ENCODE measurements around the gene HOXB2. TPM values are rescaled to one million over a fixed set of nuclear protein-coding genes. Genes with fewer than 3 reads are reported as not detected.

Gene HOXB2
- total RNA-seq, 2 donors from 2014 or later: 4.8 to 5.5 TPM

- Histone ChIP-seq H3K4me1 (peaks cover 0 to 13% of the 10 kb centered on the region in 2 donors), H3K36me3 (no peaks in the 10 kb centered on the region), H3K27me3 (peaks cover 0 to 9% of the 10 kb centered on the region in 2 donors), H3K27ac (no peak overlapping the region), H3K4me3 (no peak overlapping the region), H3K9me3 (no peaks in the 10 kb centered on the region)
- DNase-seq (ENCODE audit: low spot score): no peak
- no peak for TF ChIP-seq CTCF (IDR thresholded peaks at IDR 0.05)
Observed at GRCh38 chr17:48561884-48562810, 17.2 kb upstream of the HOXB2 start.

- no peak for TF ChIP-seq CTCF (IDR thresholded peaks at IDR 0.05)
- Histone ChIP-seq H3K9me3 (no peaks in the 10 kb centered on the region), H3K4me1 (peaks cover 0 to 25% of the 10 kb centered on the region in 2 donors), H3K27me3 (peaks cover 0 to 11% of the 10 kb centered on the region in 2 donors), H3K4me3 (no peak overlapping the region), H3K27ac (no peak overlapping the region), H3K36me3 (no peaks in the 10 kb centered on the region)
- no peak for DNase-seq (ENCODE audit: low spot score)
Observed at GRCh38 chr17:48559840-48560817, 15.2 kb upstream of the HOXB2 start.

GRCh38 chr17:48559122-48559839, 14.4 kb upstream of the HOXB2 start:
- no peak overlapping the region for H3K27ac ChIP-seq
- H3K4me3 ChIP-seq: no peak overlapping the region
- peaks cover 0 to 10% of the 10 kb centered on the region in 2 donors for H3K27me3 ChIP-seq
- H3K36me3 ChIP-seq: no peaks in the 10 kb centered on the region
- H3K9me3 ChIP-seq: no peaks in the 10 kb centered on the region
- TF ChIP-seq CTCF (IDR thresholded peaks at IDR 0.05): no peak
- no peak for DNase-seq (ENCODE audit: low spot score)
- H3K4me1 ChIP-seq: peaks cover 0 to 24% of the 10 kb centered on the region in 2 donors

- no peak for TF ChIP-seq CTCF (IDR thresholded peaks at IDR 0.05)
- no peak for DNase-seq (ENCODE audit: low spot score)
- Histone ChIP-seq H3K36me3 (no peaks in the 10 kb centered on the region), H3K4me1 (peaks cover 0 to 22% of the 10 kb centered on the region in 2 donors), H3K9me3 (no peaks in the 10 kb centered on the region), H3K27me3 (peaks cover 0 to 9% of the 10 kb centered on the region in 2 donors), H3K4me3 (no peak overlapping the region), H3K27ac (no peak overlapping the region)
Observed at GRCh38 chr17:48558831-48559121, 13.9 kb upstream of the HOXB2 start.

GRCh38 chr17:48558057-48558830, 13.3 kb upstream of the HOXB2 start:
- Histone ChIP-seq H3K27me3 (peaks cover 0 to 7% of the 10 kb centered on the region in 2 donors), H3K27ac (no peak overlapping the region), H3K9me3 (no peaks in the 10 kb centered on the region), H3K36me3 (no peaks in the 10 kb centered on the region), H3K4me3 (no peak overlapping the region), H3K4me1 (peaks cover 0 to 22% of the 10 kb centered on the region in 2 donors)
- DNase-seq (ENCODE audit: low spot score): no peak
- TF ChIP-seq CTCF (IDR thresholded peaks at IDR 0.05): no peak
